Posterior cingulate gyrus (tissue), 11 donors: ENCODE results near the gene SH2B2.
A peak's percentile ranks its signal among the peaks of the same experiment; 100 is the strongest.

Experiments used
- DNase-seq, 10 donors: peaks; one replicate each; pipeline versions ENCODE4 v3.0.0 to v3.0.0-alpha.2; 2020 to 2021; ENCODE audit warnings: mixed read lengths in 3 of 10
- intact Hi-C: fragments of 100-400 bp; cut with DNase I; formaldehyde crosslinking; loops from one replicate; pipeline ENCODE4 v1.15.1; 2023

The SH2B2 gene

GRCh38 chr7:102264367-102264891, 22.2 kb upstream of the SH2B2 start:
- intact Hi-C loops: no loop called here

GRCh38 chr7:102266541-102266940, 20.1 kb upstream of the SH2B2 start:
- intact Hi-C loops: no loop called here
- DNase-seq: no peak

More at GRCh38 chr7:102264367-102264891, 22.2 kb upstream of the SH2B2 start:
- DNase-seq: peak in 1 of 10 donors; percentile 27

- intact Hi-C loops: no loop called here
Measured at GRCh38 chr7:102268635-102269034, 18.0 kb upstream of the SH2B2 start.

GRCh38 chr7:102270178-102270887, 16.3 kb upstream of the SH2B2 start:
- intact Hi-C loops: no loop called here
- peak in 4 of 10 donors; percentile 31 to 50 (median 42) for DNase-seq

More at GRCh38 chr7:102268635-102269034, 18.0 kb upstream of the SH2B2 start:
- peak in 1 of 10 donors; percentile 79 for DNase-seq

- intact Hi-C loops: no loop called here
- DNase-seq: peak in 1 of 10 donors; percentile 67
Measured at GRCh38 chr7:102271158-102271798, 15.4 kb upstream of the SH2B2 start.

- peak; percentile 55 to 97 (median 87) for DNase-seq
- intact Hi-C loops: loop anchor here (1.0 kb wide), 2 partner anchors 584 to 729 kb away; no protein-coding TSS in a partner anchor
Measured at GRCh38 chr7:102272075-102272916, 14.4 kb upstream of the SH2B2 start.

GRCh38 chr7:102272917-102273748, 13.5 kb upstream of the SH2B2 start:
- intact Hi-C loops: loop anchor here (1.0 kb wide), 2 partner anchors 585 to 730 kb away; no protein-coding TSS in a partner anchor
- peak in 1 of 10 donors; percentile 51 for DNase-seq

GRCh38 chr7:102273749-102274712, 12.6 kb upstream of the SH2B2 start:
- peak in 1 of 10 donors; percentile 48 for DNase-seq

GRCh38 chr7:102275123-102275703, 11.5 kb upstream of the SH2B2 start:
- intact Hi-C loops: no loop called here
- peak in 1 of 10 donors; percentile 51 for DNase-seq

More at GRCh38 chr7:102273749-102274712, 12.6 kb upstream of the SH2B2 start:
- intact Hi-C loops: no loop called here

GRCh38 chr7:102277901-102278300, 8.8 kb upstream of the SH2B2 start:
- intact Hi-C loops: loop anchor here (2.0 kb wide), 1 partner anchor 113 kb away; no protein-coding TSS in a partner anchor
- DNase-seq: no peak

GRCh38 chr7:102279537-102280400, 6.9 kb upstream of the SH2B2 start:
- peak in 7 of 10 donors; percentile 46 to 93 (median 55) for DNase-seq
- intact Hi-C loops: loop anchor here (2.0 kb wide), 1 partner anchor 111 kb away; no protein-coding TSS in a partner anchor

- intact Hi-C loops: no loop called here
- no peak for DNase-seq
Measured at GRCh38 chr7:102280521-102280920, 6.1 kb upstream of the SH2B2 start.

GRCh38 chr7:102281785-102282184, 4.9 kb upstream of the SH2B2 start:
- intact Hi-C loops: no loop called here

GRCh38 chr7:102282465-102283362, 4.0 kb upstream of the SH2B2 start:
- intact Hi-C loops: no loop called here
- no peak for DNase-seq

More at GRCh38 chr7:102281785-102282184, 4.9 kb upstream of the SH2B2 start:
- no peak for DNase-seq

GRCh38 chr7:102283477-102284189, 3.0 kb upstream of the SH2B2 start:
- DNase-seq: no peak
- intact Hi-C loops: no loop called here
